ENCODE data around the gene LDB2. TPM values are rescaled to one million over a fixed set of nuclear protein-coding genes. Genes with fewer than 3 reads are reported as not detected.

The LDB2 gene
- total RNA-seq, 1 experiment from 2014 or later = not detected

DNA sequence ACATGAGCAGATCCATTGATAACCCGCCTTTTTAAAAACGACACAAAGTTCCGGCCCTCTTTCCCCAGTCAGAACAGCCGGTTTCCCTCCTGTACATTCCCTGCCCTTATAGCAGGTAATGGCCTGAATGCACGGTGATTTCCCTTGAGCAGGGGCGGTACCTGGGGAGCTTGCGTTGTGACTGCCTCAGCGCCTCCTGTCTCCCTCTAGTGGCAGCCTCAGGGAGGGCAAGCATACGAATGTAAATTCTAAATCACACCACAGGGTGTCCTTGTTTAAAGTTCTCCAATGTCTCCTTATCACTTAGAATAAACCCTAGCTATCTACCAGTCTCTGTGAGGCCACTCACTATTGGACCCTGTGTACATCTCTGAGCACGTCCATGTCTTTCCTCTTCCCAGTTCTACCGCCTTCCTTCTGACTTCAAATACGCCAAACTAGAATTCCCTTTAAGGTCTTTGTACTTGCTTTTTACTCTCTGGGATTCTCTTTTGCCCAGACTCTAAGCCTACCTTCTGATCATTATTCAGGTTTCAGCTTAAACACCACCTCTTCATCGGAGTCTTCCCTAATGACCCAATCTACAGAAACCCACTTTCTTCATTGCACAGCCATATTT lies 18.4 kb upstream of the LDB2 start:
- Histone ChIP-seq H3F3A (ENCODE audit: low read length, unreplicated experiment) (no peaks in the 10 kb centered on the region), H3K4me3 (ENCODE audit: low read length) (no peak overlapping the region), H3K27me3 (ENCODE audit: low read length) (0 out of 2 replicates have a peak, but pooled peaks cover 6% of the 10 kb centered on the region), H3K27ac (ENCODE audit: low read length) (no peak overlapping the region), H3K9me3 (ENCODE audit: low read length) (no peaks in the 10 kb centered on the region), H2AFZ (ENCODE audit: low read length) (no peak overlapping the region), H4K20me1 (ENCODE audit: low read length) (no peaks in the 10 kb centered on the region), H3K9ac (ENCODE audit: low read length) (no peak overlapping the region), H3K9me2 (replicated peaks; ENCODE audit: low read length) (no peaks in the 10 kb centered on the region), H3K4me1 (ENCODE audit: insufficient read depth, low read length) (no peaks in the 10 kb centered on the region), H3K79me2 (ENCODE audit: low read length) (no peaks in the 10 kb centered on the region), H3K36me3 (ENCODE audit: low read depth, low read length) (no peaks in the 10 kb centered on the region; the same call in 1 of the 2 replicates), H3K4me2 (ENCODE audit: low read length) (no peak overlapping the region)
- no TSS peak for BruUV-seq (replicated peaks)
- POLR2A ChIA-PET (ENCODE audit: unreplicated experiment) = no interaction called here
- ATAC-seq (peak; percentile 54), DNase-seq (peak; percentile 79)
- TF ChIP-seq EZH2 (IDR thresholded peaks at IDR 0.05; ENCODE audit: low read length, unreplicated experiment) (no peak), EZH2phosphoT487 (IDR thresholded peaks at IDR 0.05; ENCODE audit: borderline replicate concordance, low read length) (no peak)
- TF ChIP-seq, protein P1, sequence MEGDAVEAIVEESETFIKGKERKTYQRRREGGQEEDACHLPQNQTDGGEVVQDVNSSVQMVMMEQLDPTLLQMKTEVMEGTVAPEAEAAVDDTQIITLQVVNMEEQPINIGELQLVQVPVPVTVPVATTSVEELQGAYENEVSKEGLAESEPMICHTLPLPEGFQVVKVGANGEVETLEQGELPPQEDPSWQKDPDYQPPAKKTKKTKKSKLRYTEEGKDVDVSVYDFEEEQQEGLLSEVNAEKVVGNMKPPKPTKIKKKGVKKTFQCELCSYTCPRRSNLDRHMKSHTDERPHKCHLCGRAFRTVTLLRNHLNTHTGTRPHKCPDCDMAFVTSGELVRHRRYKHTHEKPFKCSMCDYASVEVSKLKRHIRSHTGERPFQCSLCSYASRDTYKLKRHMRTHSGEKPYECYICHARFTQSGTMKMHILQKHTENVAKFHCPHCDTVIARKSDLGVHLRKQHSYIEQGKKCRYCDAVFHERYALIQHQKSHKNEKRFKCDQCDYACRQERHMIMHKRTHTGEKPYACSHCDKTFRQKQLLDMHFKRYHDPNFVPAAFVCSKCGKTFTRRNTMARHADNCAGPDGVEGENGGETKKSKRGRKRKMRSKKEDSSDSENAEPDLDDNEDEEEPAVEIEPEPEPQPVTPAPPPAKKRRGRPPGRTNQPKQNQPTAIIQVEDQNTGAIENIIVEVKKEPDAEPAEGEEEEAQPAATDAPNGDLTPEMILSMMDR (conservative IDR thresholded peaks at IDR 0.05; ENCODE audit: low read depth, low read length) = peak; percentile 92
- intact Hi-C loops (cut with micrococcal nuclease) = loop anchor here (10.0 kb wide), 1 partner anchor 622 kb away; no protein-coding TSS in a partner anchor
- CTCF ChIA-PET = interaction anchor here (0.5 kb wide), 1 partner anchor 555 kb away, joined by 3 read pairs; no protein-coding TSS in a partner anchor

DNA sequence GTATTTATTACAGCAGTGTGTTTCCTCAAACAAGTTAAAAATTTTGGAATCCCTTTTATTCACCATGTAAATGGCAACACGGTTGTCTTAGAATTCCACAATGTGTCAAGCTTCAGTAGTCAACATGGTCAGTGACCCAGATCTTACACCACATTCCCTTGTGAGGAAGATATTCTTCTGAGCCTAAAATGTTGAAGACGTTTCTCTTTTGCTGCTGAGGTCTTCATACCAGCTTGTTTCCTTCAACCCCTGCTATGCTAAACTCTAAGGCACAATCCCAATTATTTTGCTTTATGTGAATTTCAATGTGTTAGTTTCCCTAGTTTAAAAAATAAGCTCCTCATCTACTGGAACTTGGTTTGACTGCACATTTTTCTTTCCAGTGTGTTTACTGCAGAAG lies 17.6 kb upstream of the LDB2 start:
- Histone ChIP-seq H3K9me3 (ENCODE audit: low read length) (no peaks in the 10 kb centered on the region), H3K4me3 (ENCODE audit: low read length) (no peak overlapping the region), H3K4me1 (ENCODE audit: insufficient read depth, low read length) (no peaks in the 10 kb centered on the region), H3F3A (ENCODE audit: low read length, unreplicated experiment) (no peaks in the 10 kb centered on the region), H3K79me2 (ENCODE audit: low read length) (no peaks in the 10 kb centered on the region), H3K36me3 (ENCODE audit: low read depth, low read length) (no peaks in the 10 kb centered on the region; the same call in 1 of the 2 replicates), H4K20me1 (ENCODE audit: low read length) (no peaks in the 10 kb centered on the region), H3K9me2 (replicated peaks; ENCODE audit: low read length) (no peaks in the 10 kb centered on the region), H2AFZ (ENCODE audit: low read length) (no peak overlapping the region), H3K4me2 (ENCODE audit: low read length) (no peak overlapping the region), H3K9ac (ENCODE audit: low read length) (no peak overlapping the region), H3K27me3 (ENCODE audit: low read length) (0 out of 2 replicates have a peak, but pooled peaks cover 6% of the 10 kb centered on the region), H3K27ac (ENCODE audit: low read length) (no peak overlapping the region)
- no peak for TF ChIP-seq EZH2 (IDR thresholded peaks at IDR 0.05; ENCODE audit: low read length, unreplicated experiment)
- no peak for TF ChIP-seq EZH2phosphoT487 (IDR thresholded peaks at IDR 0.05; ENCODE audit: borderline replicate concordance, low read length)
- TF ChIP-seq, protein P1 (conservative IDR thresholded peaks at IDR 0.05; ENCODE audit: low read depth, low read length) = no peak
- intact Hi-C loops (cut with micrococcal nuclease) = loop anchor here (10.0 kb wide), 1 partner anchor 621 kb away; no protein-coding TSS in a partner anchor
- ChIA-PET CTCF (no interaction called here), POLR2A (ENCODE audit: unreplicated experiment) (no interaction called here)
- no TSS peak for BruUV-seq (replicated peaks)
- DNase-seq = no peak
- ATAC-seq = no peak

DNA sequence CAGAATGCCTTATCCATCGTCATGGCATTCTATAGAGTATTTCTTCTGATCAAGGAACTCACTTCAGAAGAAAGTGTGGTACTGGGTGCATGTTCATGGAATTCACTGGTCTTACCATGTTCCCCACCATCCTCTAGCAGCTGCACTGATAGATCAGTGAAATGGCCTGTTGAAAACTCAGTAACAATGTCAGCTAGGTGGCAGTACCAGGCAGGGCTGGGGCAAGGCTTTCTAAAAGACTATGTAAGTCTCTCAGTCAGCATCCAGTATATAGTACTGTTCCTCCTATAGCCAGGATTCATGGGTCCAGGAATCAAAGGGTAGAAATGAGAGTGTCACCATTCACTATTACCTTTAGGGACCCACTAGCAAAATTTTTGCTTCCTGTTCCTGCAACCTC lies 15.8 kb upstream of the LDB2 start:
- Histone ChIP-seq H3K9me2 (replicated peaks; ENCODE audit: low read length) (no peaks in the 10 kb centered on the region), H3K4me2 (ENCODE audit: low read length) (no peak overlapping the region), H3K4me1 (ENCODE audit: insufficient read depth, low read length) (no peaks in the 10 kb centered on the region), H3K27ac (ENCODE audit: low read length) (no peak overlapping the region), H2AFZ (ENCODE audit: low read length) (no peak overlapping the region), H4K20me1 (ENCODE audit: low read length) (no peaks in the 10 kb centered on the region), H3K9me3 (ENCODE audit: low read length) (no peaks in the 10 kb centered on the region), H3K4me3 (ENCODE audit: low read length) (no peak overlapping the region), H3K36me3 (ENCODE audit: low read depth, low read length) (no peaks in the 10 kb centered on the region; the same call in 1 of the 2 replicates), H3K27me3 (ENCODE audit: low read length) (peaks cover 10% of the 10 kb centered on the region), H3K79me2 (ENCODE audit: low read length) (no peaks in the 10 kb centered on the region), H3K9ac (ENCODE audit: low read length) (no peak overlapping the region), H3F3A (ENCODE audit: low read length, unreplicated experiment) (no peaks in the 10 kb centered on the region)
- no peak for DNase-seq
- ChIA-PET POLR2A (ENCODE audit: unreplicated experiment) (no interaction called here), CTCF (no interaction called here)
- no TSS peak for BruUV-seq (replicated peaks)
- intact Hi-C loops (cut with micrococcal nuclease) = loop anchor here (10.0 kb wide), 1 partner anchor 619 kb away; no protein-coding TSS in a partner anchor
- no peak for ATAC-seq
- TF ChIP-seq, protein P1 (conservative IDR thresholded peaks at IDR 0.05; ENCODE audit: low read depth, low read length) = no peak
- TF ChIP-seq EZH2 (IDR thresholded peaks at IDR 0.05; ENCODE audit: low read length, unreplicated experiment) (no peak), EZH2phosphoT487 (IDR thresholded peaks at IDR 0.05; ENCODE audit: borderline replicate concordance, low read length) (no peak)

Data from PC-3 (cell line).